HG02623 (cell line): ENCODE results near the gene ARHGEF6.

Source experiments
- ATAC-seq: cut with Tn5 transposase; IDR thresholded peaks from one replicate; pipeline ENCODE4 v1.9.1; 2021; ENCODE audit warnings: moderate library complexity; ENCODE audit not compliant: unreplicated experiment

Gene ARHGEF6

GRCh38 chrX:136697156-136697555 lies 83.6 kb downstream of the ARHGEF6 start:
- ATAC-seq = no peak

- peak; percentile 72 for ATAC-seq
Observed at GRCh38 chrX:136694431-136695087, 86.2 kb downstream of the ARHGEF6 start.

- ATAC-seq = no peak
Observed at GRCh38 chrX:136692271-136692670, 88.5 kb downstream of the ARHGEF6 start.

- ATAC-seq = no peak
Observed at GRCh38 chrX:136691028-136691809, 89.5 kb downstream of the ARHGEF6 start.

- ATAC-seq = no peak
Observed at GRCh38 chrX:136689436-136689835, 91.3 kb downstream of the ARHGEF6 start.

- no peak for ATAC-seq
Observed at GRCh38 chrX:136687457-136687856, 93.3 kb downstream of the ARHGEF6 start.

GRCh38 chrX:136684120-136684519 lies 96.6 kb downstream of the ARHGEF6 start:
- ATAC-seq = no peak

- no peak for ATAC-seq
Observed at GRCh38 chrX:136679531-136679930, 101.2 kb downstream of the ARHGEF6 start.

- ATAC-seq = no peak
Observed at GRCh38 chrX:136674270-136674985, 106.3 kb downstream of the ARHGEF6 start.

GRCh38 chrX:136671006-136671610 lies 109.6 kb downstream of the ARHGEF6 start:
- no peak for ATAC-seq

- ATAC-seq = no peak
Observed at GRCh38 chrX:136667446-136668168, 113.1 kb downstream of the ARHGEF6 start.

GRCh38 chrX:136666088-136666487 lies 114.6 kb downstream of the ARHGEF6 start:
- ATAC-seq = peak; percentile 47

- ATAC-seq = peak; percentile 70
Observed at GRCh38 chrX:136665258-136665900, 115.4 kb downstream of the ARHGEF6 start.

GRCh38 chrX:136662976-136663375 lies 117.8 kb downstream of the ARHGEF6 start:
- no peak for ATAC-seq

GRCh38 chrX:136662104-136662503 lies 118.6 kb downstream of the ARHGEF6 start:
- ATAC-seq = no peak

- no peak for ATAC-seq
Observed at GRCh38 chrX:136660896-136661295, 119.8 kb downstream of the ARHGEF6 start.

GRCh38 chrX:136659174-136659573 lies 121.6 kb downstream of the ARHGEF6 start:
- no peak for ATAC-seq

- no peak for ATAC-seq
Observed at GRCh38 chrX:136658151-136658550, 122.6 kb downstream of the ARHGEF6 start.

- ATAC-seq = no peak
Observed at GRCh38 chrX:136656361-136656964, 124.3 kb downstream of the ARHGEF6 start.
